H1 (cell line): Measurements from ENCODE around the gene GSG1L2. TPM values are rescaled to one million over a fixed set of nuclear protein-coding genes. Genes with fewer than 3 reads are reported as not detected.

Source experiments
- ASH2L ChIP-seq: fragments of 200-600, 300-600 bp; sonication (generic); IDR thresholded peaks from one replicate; pipeline ENCODE4 v1.7.1; 2017; ENCODE audit warnings: low read length
- BACH1 ChIP-seq: IDR thresholded peaks from 2 replicates; pipeline ENCODE4 v1.6.1; 2012; ENCODE audit warnings: low read length, improper control_type of control experiment
- CREB1 ChIP-seq: IDR thresholded peaks from 2 replicates; pipeline ENCODE4 v1.6.1; 2012; ENCODE audit warnings: inconsistent platforms
- FOSL1 ChIP-seq: IDR thresholded peaks from 2 replicates; pipeline ENCODE4 v1.6.1; 2011; ENCODE audit warnings: mild to moderate bottlenecking, low read depth, low read length, moderate library complexity; ENCODE audit not compliant: insufficient read depth
- GTF2F1 ChIP-seq: IDR thresholded peaks from 2 replicates; pipeline ENCODE4 v1.6.1; 2012; ENCODE audit warnings: low read depth, low read length, improper control_type of control experiment, borderline replicate concordance
- KDM5A ChIP-seq: fragments of 200-600 bp; IDR thresholded peaks from 2 replicates; pipeline ENCODE4 v1.7.1; 2012; ENCODE audit warnings: mild to moderate bottlenecking, low read length, inconsistent platforms, mixed read lengths
- MAFK ChIP-seq: IDR thresholded peaks from 2 replicates; pipeline ENCODE4 v1.6.1; 2012; ENCODE audit warnings: low read depth, mild to moderate bottlenecking, improper control_type of control experiment, low read length
- SIX5 ChIP-seq: IDR thresholded peaks from 2 replicates; pipeline ENCODE4 v1.6.1; 2011; ENCODE audit warnings: mild to moderate bottlenecking, low read depth, low read length
- polyA plus RNA-seq, 7 experiments: library from polyadenylated mRNA; depleted of rRNA in 3 of 7; stranded (reverse) in 5 of 7; unstranded in 2 of 7; fragments of >200 nt in 5 of 7; fragments of 200-250 nt in 2 of 7; gene quantifications; 1 replicate in 5 of 7; 2 replicates in 1 of 7; 4 replicates in 1 of 7; pipeline versions ENCODE4 v1.2.1 to v1.2.3, GENCODE V29; 2011 to 2013; ENCODE audit warnings: missing spikeins in 2 of 7, mixed read lengths in 2 of 7
- total RNA-seq: library from RNA; stranded (reverse); fragmentation: NEBNext Ultra II Directional; extraction: Animal tissue kit (Norgen Biotek cat#: 25700); gene quantifications from 2 replicates; pipeline ENCODE4 v1.2.1, GENCODE V29; 2021
- TF ChIP-seq, protein P1 (sequence below): fragments of 300-600 bp; sonication (generic); IDR thresholded peaks from 2 replicates; pipeline ENCODE4 v1.7.1; 2012; ENCODE audit warnings: low read length, moderate library complexity, mild to moderate bottlenecking, inconsistent platforms; ENCODE audit not compliant: insufficient replicate concordance
- TF ChIP-seq, protein P2 (sequence below): IDR thresholded peaks from 2 replicates; pipeline ENCODE4 v1.6.1; 2012; ENCODE audit warnings: inconsistent platforms

Gene GSG1L2
- total and polyA plus RNA-seq, 2 of the 8 experiments (the other 6 are each of a cell fraction or from before 2014, with no cell fraction given), result not detected

DNA sequence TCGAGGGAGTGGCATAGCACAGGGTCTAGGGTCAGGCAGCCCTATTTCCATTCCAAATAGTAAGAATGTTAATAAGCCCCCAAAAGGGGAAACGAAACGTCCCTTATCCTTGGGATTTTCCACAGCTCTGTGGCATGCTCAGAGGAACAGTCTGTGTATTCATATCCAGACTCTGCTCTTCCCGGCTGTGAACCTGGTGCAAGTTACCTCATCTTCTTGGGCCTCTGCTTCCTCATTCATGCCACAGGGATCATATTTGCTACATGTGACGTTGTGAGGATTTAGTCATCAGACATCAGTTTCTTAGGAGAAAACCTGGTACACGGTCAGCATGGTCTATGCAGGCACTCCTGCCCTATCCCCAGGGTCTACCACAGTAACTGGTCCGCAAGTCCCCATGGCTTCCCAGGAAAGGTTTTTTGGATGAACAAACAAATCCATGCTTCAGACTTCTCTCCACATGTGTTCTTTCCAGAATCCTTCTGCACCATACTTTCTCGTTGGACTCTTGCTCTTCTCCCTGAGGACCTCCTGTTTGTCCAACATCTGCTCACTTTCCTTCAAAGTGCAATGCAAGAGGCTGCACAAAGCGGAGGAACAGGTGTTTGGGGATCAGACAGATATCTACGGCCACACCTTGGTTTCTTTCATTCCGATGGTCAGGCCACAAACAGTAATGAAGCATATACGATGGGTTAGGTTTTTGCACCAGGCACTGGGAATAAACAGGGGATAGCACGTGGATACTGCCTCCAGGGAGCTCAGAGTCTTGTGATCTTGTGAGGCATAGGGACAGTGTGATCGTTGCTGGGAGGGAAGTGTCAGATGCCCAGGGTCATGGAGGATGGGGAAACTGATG lies 21.5 kb upstream of the GSG1L2 start (continued):
- TF ChIP-seq, protein P1, sequence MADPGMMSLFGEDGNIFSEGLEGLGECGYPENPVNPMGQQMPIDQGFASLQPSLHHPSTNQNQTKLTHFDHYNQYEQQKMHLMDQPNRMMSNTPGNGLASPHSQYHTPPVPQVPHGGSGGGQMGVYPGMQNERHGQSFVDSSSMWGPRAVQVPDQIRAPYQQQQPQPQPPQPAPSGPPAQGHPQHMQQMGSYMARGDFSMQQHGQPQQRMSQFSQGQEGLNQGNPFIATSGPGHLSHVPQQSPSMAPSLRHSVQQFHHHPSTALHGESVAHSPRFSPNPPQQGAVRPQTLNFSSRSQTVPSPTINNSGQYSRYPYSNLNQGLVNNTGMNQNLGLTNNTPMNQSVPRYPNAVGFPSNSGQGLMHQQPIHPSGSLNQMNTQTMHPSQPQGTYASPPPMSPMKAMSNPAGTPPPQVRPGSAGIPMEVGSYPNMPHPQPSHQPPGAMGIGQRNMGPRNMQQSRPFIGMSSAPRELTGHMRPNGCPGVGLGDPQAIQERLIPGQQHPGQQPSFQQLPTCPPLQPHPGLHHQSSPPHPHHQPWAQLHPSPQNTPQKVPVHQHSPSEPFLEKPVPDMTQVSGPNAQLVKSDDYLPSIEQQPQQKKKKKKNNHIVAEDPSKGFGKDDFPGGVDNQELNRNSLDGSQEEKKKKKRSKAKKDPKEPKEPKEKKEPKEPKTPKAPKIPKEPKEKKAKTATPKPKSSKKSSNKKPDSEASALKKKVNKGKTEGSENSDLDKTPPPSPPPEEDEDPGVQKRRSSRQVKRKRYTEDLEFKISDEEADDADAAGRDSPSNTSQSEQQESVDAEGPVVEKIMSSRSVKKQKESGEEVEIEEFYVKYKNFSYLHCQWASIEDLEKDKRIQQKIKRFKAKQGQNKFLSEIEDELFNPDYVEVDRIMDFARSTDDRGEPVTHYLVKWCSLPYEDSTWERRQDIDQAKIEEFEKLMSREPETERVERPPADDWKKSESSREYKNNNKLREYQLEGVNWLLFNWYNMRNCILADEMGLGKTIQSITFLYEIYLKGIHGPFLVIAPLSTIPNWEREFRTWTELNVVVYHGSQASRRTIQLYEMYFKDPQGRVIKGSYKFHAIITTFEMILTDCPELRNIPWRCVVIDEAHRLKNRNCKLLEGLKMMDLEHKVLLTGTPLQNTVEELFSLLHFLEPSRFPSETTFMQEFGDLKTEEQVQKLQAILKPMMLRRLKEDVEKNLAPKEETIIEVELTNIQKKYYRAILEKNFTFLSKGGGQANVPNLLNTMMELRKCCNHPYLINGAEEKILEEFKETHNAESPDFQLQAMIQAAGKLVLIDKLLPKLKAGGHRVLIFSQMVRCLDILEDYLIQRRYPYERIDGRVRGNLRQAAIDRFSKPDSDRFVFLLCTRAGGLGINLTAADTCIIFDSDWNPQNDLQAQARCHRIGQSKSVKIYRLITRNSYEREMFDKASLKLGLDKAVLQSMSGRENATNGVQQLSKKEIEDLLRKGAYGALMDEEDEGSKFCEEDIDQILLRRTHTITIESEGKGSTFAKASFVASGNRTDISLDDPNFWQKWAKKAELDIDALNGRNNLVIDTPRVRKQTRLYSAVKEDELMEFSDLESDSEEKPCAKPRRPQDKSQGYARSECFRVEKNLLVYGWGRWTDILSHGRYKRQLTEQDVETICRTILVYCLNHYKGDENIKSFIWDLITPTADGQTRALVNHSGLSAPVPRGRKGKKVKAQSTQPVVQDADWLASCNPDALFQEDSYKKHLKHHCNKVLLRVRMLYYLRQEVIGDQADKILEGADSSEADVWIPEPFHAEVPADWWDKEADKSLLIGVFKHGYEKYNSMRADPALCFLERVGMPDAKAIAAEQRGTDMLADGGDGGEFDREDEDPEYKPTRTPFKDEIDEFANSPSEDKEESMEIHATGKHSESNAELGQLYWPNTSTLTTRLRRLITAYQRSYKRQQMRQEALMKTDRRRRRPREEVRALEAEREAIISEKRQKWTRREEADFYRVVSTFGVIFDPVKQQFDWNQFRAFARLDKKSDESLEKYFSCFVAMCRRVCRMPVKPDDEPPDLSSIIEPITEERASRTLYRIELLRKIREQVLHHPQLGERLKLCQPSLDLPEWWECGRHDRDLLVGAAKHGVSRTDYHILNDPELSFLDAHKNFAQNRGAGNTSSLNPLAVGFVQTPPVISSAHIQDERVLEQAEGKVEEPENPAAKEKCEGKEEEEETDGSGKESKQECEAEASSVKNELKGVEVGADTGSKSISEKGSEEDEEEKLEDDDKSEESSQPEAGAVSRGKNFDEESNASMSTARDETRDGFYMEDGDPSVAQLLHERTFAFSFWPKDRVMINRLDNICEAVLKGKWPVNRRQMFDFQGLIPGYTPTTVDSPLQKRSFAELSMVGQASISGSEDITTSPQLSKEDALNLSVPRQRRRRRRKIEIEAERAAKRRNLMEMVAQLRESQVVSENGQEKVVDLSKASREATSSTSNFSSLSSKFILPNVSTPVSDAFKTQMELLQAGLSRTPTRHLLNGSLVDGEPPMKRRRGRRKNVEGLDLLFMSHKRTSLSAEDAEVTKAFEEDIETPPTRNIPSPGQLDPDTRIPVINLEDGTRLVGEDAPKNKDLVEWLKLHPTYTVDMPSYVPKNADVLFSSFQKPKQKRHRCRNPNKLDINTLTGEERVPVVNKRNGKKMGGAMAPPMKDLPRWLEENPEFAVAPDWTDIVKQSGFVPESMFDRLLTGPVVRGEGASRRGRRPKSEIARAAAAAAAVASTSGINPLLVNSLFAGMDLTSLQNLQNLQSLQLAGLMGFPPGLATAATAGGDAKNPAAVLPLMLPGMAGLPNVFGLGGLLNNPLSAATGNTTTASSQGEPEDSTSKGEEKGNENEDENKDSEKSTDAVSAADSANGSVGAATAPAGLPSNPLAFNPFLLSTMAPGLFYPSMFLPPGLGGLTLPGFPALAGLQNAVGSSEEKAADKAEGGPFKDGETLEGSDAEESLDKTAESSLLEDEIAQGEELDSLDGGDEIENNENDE, result no peak
- TF ChIP-seq GTF2F1 (no peak), MAFK (no peak), CREB1 (no peak), FOSL1 (no peak), SIX5 (no peak), BACH1 (no peak), ASH2L (no peak), KDM5A (no peak)
- TF ChIP-seq, protein P2, sequence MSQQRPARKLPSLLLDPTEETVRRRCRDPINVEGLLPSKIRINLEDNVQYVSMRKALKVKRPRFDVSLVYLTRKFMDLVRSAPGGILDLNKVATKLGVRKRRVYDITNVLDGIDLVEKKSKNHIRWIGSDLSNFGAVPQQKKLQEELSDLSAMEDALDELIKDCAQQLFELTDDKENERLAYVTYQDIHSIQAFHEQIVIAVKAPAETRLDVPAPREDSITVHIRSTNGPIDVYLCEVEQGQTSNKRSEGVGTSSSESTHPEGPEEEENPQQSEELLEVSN, result no peak
